Spleen (tissue), 11 donors: ENCODE data around the gene IL17REL. TPM values are rescaled to one million over a fixed set of nuclear protein-coding genes. Genes with fewer than 3 reads are reported as not detected.

ENCODE experiments used
- DNase-seq: peaks from one replicate; pipeline ENCODE4 v3.0.0-alpha.2; 2020
- H3K27ac ChIP-seq, 8 donors: fragments of 200-600 bp; sonication (generic) in 7 of 8; 1 replicate in 4 of 8; 2 replicates in 4 of 8; pipeline versions ENCODE4 v1.5.0 to v1.8.0; 2016 to 2021; ENCODE audit warnings: inconsistent platforms in 4 of 8, mild to moderate bottlenecking in 4 of 8, moderate library complexity in 1 of 8
- H3K27me3 ChIP-seq, 7 donors: fragments of 200-600 bp; sonication (generic) in 6 of 7; replicated peaks in 1 of 7; 1 replicate in 4 of 7; 2 replicates in 3 of 7; pipeline versions ENCODE4 v1.5.0 to v1.8.0; 2016 to 2021; ENCODE audit warnings: inconsistent platforms in 3 of 7, mild to moderate bottlenecking in 1 of 7
- H3K36me3 ChIP-seq, 6 donors: fragments of 200-600 bp; sonication (generic) in 5 of 6; 1 replicate in 4 of 6; 2 replicates in 2 of 6; pipeline versions ENCODE4 v1.5.0 to v1.8.0; 2016 to 2021; ENCODE audit warnings: inconsistent platforms in 2 of 6
- H3K4me1 ChIP-seq, 6 donors: fragments of 200-600 bp; sonication (generic) in 5 of 6; 1 replicate in 3 of 6; 2 replicates in 3 of 6; pipeline versions ENCODE4 v1.5.0 to v1.8.0; 2016 to 2021; ENCODE audit warnings: inconsistent platforms in 3 of 6
- H3K4me3 ChIP-seq, 8 donors: fragments of 200-600 bp; sonication (generic) in 7 of 8; 1 replicate in 4 of 8; 2 replicates in 4 of 8; pipeline versions ENCODE4 v1.5.0 to v1.8.0; 2016 to 2021; ENCODE audit warnings: inconsistent platforms in 4 of 8, mild to moderate bottlenecking in 4 of 8, moderate library complexity in 2 of 8
- H3K9me3 ChIP-seq, 8 donors: fragments of 200-600 bp; sonication (generic) in 7 of 8; 1 replicate in 4 of 8; 2 replicates in 4 of 8; pipeline versions ENCODE4 v1.5.0 to v1.8.0; 2016 to 2021; ENCODE audit warnings: inconsistent platforms in 4 of 8
- CTCF ChIP-seq, 11 experiments: fragments of 200-600 bp in 7 of 11; fragments of 450-650 bp in 4 of 11; sonication (generic) in 4 of 11; IDR thresholded peaks in 8 of 11; conservative IDR thresholded peaks in 3 of 11; 1 replicate in 7 of 11; 2 replicates in 4 of 11; pipeline versions ENCODE4 v1.4.0 to v1.8.0; 2016 to 2021; ENCODE audit warnings: antibody characterized with exemption in 11 of 11, inconsistent platforms in 4 of 11, mild to moderate bottlenecking in 1 of 11
- POLR2A ChIP-seq, 3 donors: fragments of 450-650 bp; IDR thresholded peaks; one replicate each; pipeline ENCODE4 v1.5.1; 2017; ENCODE audit warnings: antibody characterized with exemption in 3 of 3, mild to moderate bottlenecking in 1 of 3
- POLR2AphosphoS5 ChIP-seq, 3 donors: sonication (generic); formaldehyde crosslinking; IDR thresholded peaks; one replicate each; pipeline ENCODE4 v1.5.1; 2017; ENCODE audit warnings: antibody characterized with exemption in 3 of 3
- WGBS, 5 donors: extraction: QIAGEN DNeasy Blood & Tissue Kit in 3 of 5; methylation state at CpG; one replicate each; pipeline versions ENCODE4 v1.1.5 to v1.1.7; 2013 to 2018; 5-methylcytosine and 5-hydroxymethylcytosine counted together
- intact Hi-C: fragments of 100-400 bp; cut with DNase I; formaldehyde crosslinking; loops from one replicate; pipeline ENCODE4 v1.15.0; 2023; ENCODE audit warnings: low total_unique reads
- polyA plus RNA-seq, 3 donors: library from polyadenylated mRNA; stranded (reverse); fragments of 200-250 nt; gene quantifications; one replicate each; pipeline ENCODE4 v1.2.1, GENCODE V29; 2013
- total RNA-seq, 7 donors: library from RNA; depleted of rRNA in 3 of 7; stranded (reverse); fragments of >200 nt in 3 of 7; fragmentation: NEBNext Ultra II Directional in 4 of 7; extraction: Animal tissue kit (Norgen Biotek cat#: 25700) in 4 of 7; gene quantifications; one replicate each; pipeline versions ENCODE4 v1.1.0 to v1.2.1, GENCODE V29; 2016 to 2021
- donor health status: healthy with polysubstance abuse.
- donor health status: DM: no; HTN: no; CAD: no; lungs with moderate emphysema.
- donor health status: DM: no; HTN: no; CAD: no.
- donor health status: Bipolar disorder and iron deficiency.
- donor health status: healthy.
- donor health status: DM: no; HTN: no; CAD: no.
- donor health status: DM: yes; HTN: yes; CAD: no.

Gene IL17REL
- total and polyA plus RNA-seq, 10 donors = 0.21 to 1.9 (median 0.83) TPM

- Histone ChIP-seq H3K4me3 (peak overlapping the region; percentile 71 to 99 (median 92)), H3K9me3 (no peaks in the 10 kb centered on the region), H3K27me3 (no peaks in the 10 kb centered on the region), H3K4me1 (peaks cover 46 to 72% (median 60%) of the 10 kb centered on the region in 6 donors), H3K27ac (peak overlapping the region; percentile 73 to 99 (median 97)), H3K36me3 (peaks cover 2 to 48% (median 32%) of the 10 kb centered on the region in 6 donors)
- no peak for TF ChIP-seq POLR2A (IDR thresholded peaks at IDR 0.05)
- TF ChIP-seq POLR2AphosphoS5 (IDR thresholded peaks at IDR 0.05) = peak; percentile 25 to 81 (median 52)
- 0 to 1% (median 1%) methylated on average over 21 to 49 of the region's 49 CpGs for WGBS, 5 donors
- no peak for DNase-seq
- intact Hi-C loops = no loop called here
Observed at GRCh38 chr22:49961601-49962011, 51.0 kb downstream of the IL17REL start.

GRCh38 chr22:49961005-49961600 is 51.5 kb downstream of the IL17REL start:
- H3K27ac ChIP-seq = peak overlapping the region; percentile 73 to 99 (median 97)
- no peaks in the 10 kb centered on the region for H3K27me3 ChIP-seq
- peak; percentile 93 for DNase-seq
- intact Hi-C loops = no loop called here
- no peak for TF ChIP-seq POLR2A (IDR thresholded peaks at IDR 0.05)
- TF ChIP-seq POLR2AphosphoS5 (IDR thresholded peaks at IDR 0.05) = no peak
- TF ChIP-seq CTCF (IDR thresholded peaks at IDR 0.05 in 8 of 11, conservative IDR thresholded peaks at IDR 0.05 in 3 of 11) = peak in 1 of 11 experiments; percentile 20
- peaks cover 2 to 48% (median 32%) of the 10 kb centered on the region in 6 donors for H3K36me3 ChIP-seq
- peaks cover 41 to 72% (median 55%) of the 10 kb centered on the region in 6 donors for H3K4me1 ChIP-seq
- WGBS, 5 donors = 0 to 1% (median 1%) methylated on average over 29 to 84 of the region's 84 CpGs
- H3K9me3 ChIP-seq = no peaks in the 10 kb centered on the region
- H3K4me3 ChIP-seq = peak overlapping the region; percentile 71 to 99 (median 92)

GRCh38 chr22:49960159-49961004 is 52.2 kb downstream of the IL17REL start, which contains the start of gene PIM3:
PIM3 (plus strand) TSS chr22:49960772; CDS start chr22:49960948, 176 bp downstream.
- H3K36me3 ChIP-seq = peaks cover 2 to 41% (median 32%) of the 10 kb centered on the region in 6 donors
- TF ChIP-seq POLR2A (IDR thresholded peaks at IDR 0.05) (peak; percentile 34 to 95 (median 71)), CTCF (IDR thresholded peaks at IDR 0.05 in 8 of 11, conservative IDR thresholded peaks at IDR 0.05 in 3 of 11) (peak in 2 of 11 experiments; percentile 17 to 18), POLR2AphosphoS5 (IDR thresholded peaks at IDR 0.05) (peak; percentile 94 to 96 (median 94))
- intact Hi-C loops = no loop called here
- no peaks in the 10 kb centered on the region for H3K27me3 ChIP-seq
- H3K9me3 ChIP-seq = no peaks in the 10 kb centered on the region
- WGBS, 5 donors = 0 to 1% (median 0%) methylated on average over 34 to 137 of the region's 137 CpGs
- peak within 1 kb of the TSS; percentile 71 to 99 (median 92) for H3K4me3 ChIP-seq
- peaks cover 33 to 71% (median 52%) of the 10 kb centered on the region in 6 donors for H3K4me1 ChIP-seq
- peak within 1 kb of the TSS; percentile 73 to 99 (median 97) for H3K27ac ChIP-seq
- peak; percentile 97 for DNase-seq

- intact Hi-C loops = no loop called here
- peaks cover 2 to 35% (median 30%) of the 10 kb centered on the region in 6 donors for H3K36me3 ChIP-seq
- no peaks in the 10 kb centered on the region for H3K9me3 ChIP-seq
- peak in 1 of 11 experiments; percentile 19 for TF ChIP-seq CTCF (IDR thresholded peaks at IDR 0.05 in 8 of 11, conservative IDR thresholded peaks at IDR 0.05 in 3 of 11)
- no peak for TF ChIP-seq POLR2A (IDR thresholded peaks at IDR 0.05)
- H3K4me1 ChIP-seq = peaks cover 27 to 71% (median 51%) of the 10 kb centered on the region in 6 donors
- WGBS, 5 donors = 0 to 8% (median 6%) methylated on average over 2 to 21 of the region's 21 CpGs
- no peaks in the 10 kb centered on the region for H3K27me3 ChIP-seq
- peak overlapping the region; percentile 12 to 99 (median 90) for H3K4me3 ChIP-seq
- H3K27ac ChIP-seq = peak overlapping the region; percentile 73 to 99 (median 97)
- DNase-seq = no peak
Observed at GRCh38 chr22:49959782-49960158, 52.8 kb downstream of the IL17REL start.
